HG02840 (cell line): ENCODE data around the gene TRABD.
"Not testable (repeated sequence)": the region's sequence is repeated elsewhere in the genome, so short reads cannot be mapped to it uniquely, and the experiment has no call there.

Experiments
- ATAC-seq: cut with Tn5 transposase; IDR thresholded peaks from one replicate; pipeline ENCODE4 v1.9.1; 2021; ENCODE audit warnings: mild to moderate bottlenecking, moderate library complexity, moderate number of reproducible peaks; ENCODE audit not compliant: unreplicated experiment, low FRiP score

Gene TRABD

DNA sequence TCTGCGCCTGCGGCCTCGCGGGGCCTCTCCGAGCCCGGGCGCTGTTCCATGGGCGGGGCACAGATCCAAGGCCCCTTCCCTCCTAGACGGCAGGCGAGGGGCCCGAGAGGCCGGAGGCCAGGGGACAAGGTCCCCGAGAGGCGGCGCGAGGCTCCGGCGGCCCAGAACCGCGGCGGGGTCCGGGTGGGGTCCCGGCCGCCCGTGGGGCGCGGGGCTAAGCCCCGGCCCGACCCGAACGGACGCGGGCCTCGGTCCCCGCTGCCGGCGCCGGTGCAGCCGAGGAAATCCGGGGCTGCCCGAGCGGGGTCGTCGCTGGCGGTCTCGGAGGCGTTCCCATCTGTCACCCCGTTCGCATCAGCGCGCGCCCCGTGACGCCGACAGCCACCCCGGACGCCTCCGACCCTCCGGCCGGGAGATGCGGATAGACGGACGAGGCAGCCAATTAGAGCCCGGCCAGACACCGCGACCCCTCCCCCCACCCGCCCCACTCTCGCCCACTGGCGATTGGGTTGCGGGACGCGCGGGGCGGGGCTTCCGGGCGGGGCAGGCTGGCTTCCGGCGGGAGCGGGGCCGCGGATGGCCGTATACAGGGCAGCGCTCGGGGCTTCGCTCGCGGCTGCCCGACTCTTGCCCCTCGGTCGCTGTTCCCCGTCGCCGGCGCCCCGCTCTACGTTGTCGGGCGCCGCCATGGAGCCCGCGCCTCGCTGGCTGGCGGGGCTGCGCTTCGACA is 14.9 kb downstream of the TRABD start, which contains the start of gene SELENOO:
TSS of gene SELENOO (plus strand) at position 551 of the 730 bp plus-strand sequence. CDS start at position 577, 26 bp downstream.
- peak; percentile 63 for ATAC-seq

- peak; percentile 32 for ATAC-seq
These were observed 15.7 kb downstream of the TRABD start for GRCh38 chr22:50201191-50202129.

- no peak for ATAC-seq
These were observed 16.5 kb downstream of the TRABD start for GRCh38 chr22:50202130-50202666.

DNA sequence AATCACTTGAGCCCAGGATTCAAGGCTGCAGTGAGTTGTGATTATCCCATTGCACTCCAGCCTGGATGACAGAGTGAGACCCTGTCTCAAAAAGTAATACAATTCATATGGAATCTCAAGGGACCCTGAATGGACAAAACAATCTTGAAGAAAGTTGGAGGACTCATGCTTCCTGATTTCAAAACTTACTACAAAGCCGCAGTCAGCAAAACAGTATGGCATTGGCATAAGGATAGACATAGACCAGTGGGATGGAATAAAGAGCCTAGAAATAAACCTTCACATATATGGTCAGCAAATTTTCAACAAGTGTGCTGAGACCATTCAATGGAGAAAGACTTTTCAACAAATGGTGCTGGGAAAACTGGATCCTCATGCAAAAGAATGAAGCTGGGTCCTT is 17.6 kb downstream of the TRABD start:
- no peak for ATAC-seq

GRCh38 chr22:50204571-50204970 is 18.9 kb downstream of the TRABD start:
- ATAC-seq: no peak

DNA sequence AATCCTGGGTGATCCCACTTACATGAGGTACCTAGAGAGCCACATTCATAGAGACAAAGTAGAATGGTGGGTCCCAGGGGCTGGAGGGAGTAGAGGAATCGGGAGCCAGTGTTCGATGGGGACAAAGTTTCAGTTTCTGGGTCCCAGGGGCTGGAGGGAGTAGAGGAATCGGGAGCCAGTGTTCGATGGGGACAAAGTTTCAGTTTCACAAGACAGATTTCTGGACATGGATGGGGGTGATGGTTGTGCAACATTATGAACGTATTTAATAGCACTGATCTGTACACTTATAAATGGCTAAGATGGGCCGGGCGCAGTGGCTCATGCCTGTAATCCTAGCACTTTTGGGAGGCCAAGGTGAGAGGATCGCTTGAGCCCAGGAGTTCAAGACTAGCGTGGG is 19.3 kb downstream of the TRABD start:
- not testable (repeated sequence) for ATAC-seq

DNA sequence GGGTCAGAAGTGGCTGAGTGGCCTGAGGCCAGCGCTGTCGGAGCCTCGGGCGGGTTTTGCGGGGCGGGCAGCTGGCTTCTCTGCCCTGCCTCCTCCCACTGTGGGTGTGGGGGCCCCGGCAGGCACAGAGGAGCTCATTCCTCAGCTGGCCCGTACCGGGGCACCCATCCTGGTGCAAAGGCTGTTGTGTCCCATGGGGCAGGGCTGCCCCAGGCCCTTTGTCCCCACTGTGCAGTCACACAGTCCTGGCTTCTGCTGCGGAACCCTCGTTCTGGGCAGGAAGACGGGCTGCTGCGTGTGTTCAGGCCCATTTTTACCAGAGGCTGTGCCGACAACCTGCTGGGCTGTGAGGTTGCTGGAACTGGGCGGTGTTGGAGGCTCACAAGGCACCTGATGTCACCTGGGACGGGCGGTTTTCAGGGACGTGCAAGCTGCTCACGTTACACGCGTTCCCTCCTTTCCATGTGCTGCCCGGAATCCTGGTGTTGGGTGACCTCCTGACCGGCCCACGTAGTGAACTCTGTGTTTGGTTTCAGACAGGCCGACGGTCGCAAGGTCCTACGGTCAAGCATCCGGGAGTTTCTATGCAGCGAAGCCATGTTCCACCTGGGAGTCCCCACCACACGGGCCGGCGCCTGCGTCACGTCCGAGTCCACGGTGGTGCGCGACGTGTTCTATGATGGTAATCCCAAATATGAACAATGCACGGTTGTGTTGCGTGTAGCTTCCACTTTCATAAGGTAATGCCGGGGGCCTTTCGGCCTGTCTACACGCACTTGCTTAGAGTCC is 20.3 kb downstream of the TRABD start:
- no peak for ATAC-seq

- ATAC-seq: no peak
These were observed 20.9 kb downstream of the TRABD start for GRCh38 chr22:50206599-50206998.

GRCh38 chr22:50207383-50208140 is 21.8 kb downstream of the TRABD start:
- ATAC-seq: no peak

DNA sequence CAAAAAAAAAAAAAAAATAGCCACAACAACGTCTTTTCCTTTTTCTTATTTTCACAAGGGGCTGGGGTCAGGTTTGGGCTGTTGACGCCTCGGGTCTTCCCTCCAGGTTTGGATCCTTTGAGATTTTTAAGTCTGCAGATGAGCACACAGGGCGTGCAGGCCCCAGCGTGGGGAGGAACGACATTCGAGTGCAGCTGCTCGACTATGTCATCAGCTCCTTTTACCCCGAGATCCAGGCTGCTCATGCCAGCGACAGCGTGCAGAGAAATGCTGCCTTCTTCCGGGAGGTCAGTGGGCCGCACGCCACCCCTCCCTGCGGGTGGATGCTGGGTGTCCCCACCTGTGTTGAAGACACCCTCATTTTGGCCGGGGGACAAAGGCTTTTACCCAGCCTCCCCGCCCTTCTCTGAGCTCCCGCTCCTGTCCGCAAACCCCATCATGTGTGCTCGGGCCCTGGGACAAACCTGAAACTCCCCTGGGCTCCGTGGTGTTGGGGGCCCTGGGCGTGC is 22.8 kb downstream of the TRABD start:
- ATAC-seq: no peak

DNA sequence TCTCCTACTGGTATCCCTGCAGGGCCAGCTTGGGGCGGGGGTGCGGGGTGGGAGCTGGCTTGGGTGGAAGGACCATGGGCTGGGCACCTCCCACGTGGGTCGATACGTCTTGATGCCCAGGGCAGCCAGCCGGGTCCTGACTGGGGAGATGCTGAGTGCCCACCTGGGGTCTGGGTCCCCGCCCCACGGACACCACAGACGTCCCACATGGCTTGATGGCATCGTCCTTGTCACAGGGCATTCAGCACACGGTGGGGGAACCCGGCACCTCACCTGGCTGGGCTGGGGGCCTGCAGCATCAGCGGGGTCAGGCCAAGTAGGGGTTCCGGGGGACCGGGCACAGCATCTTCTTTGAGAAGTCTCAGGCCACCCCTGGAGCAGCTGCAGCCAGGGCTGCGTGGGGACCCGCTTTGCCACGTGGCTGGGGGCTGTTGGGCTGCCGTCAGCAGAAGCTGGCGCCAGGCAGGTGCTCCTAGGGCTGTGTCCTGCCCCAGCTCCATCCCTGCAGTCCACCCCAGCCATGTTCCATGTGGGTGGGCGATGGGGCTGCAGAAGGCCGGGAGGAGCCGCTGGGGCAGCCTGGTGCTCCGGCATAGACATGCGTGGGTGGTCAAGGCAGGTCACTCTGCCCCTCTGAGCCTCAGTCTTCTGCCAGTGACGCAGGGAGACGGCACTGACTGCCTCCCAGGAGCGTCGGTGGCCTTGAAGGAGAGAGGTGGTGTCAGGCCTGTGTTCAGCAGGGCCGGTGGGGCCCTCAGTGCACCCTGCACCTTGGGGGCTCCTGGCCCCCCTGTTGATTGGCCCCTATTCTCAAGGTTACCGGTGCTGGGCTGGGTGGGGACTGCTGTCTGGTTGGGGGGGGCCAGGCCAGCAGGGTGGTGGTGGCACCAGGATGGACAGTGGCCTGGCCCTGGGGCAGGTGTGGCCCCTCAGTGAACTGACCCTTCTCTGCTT is 23.5 kb downstream of the TRABD start:
- no peak for ATAC-seq

- ATAC-seq: no peak
These were observed 24.2 kb downstream of the TRABD start for GRCh38 chr22:50209893-50210292.

DNA sequence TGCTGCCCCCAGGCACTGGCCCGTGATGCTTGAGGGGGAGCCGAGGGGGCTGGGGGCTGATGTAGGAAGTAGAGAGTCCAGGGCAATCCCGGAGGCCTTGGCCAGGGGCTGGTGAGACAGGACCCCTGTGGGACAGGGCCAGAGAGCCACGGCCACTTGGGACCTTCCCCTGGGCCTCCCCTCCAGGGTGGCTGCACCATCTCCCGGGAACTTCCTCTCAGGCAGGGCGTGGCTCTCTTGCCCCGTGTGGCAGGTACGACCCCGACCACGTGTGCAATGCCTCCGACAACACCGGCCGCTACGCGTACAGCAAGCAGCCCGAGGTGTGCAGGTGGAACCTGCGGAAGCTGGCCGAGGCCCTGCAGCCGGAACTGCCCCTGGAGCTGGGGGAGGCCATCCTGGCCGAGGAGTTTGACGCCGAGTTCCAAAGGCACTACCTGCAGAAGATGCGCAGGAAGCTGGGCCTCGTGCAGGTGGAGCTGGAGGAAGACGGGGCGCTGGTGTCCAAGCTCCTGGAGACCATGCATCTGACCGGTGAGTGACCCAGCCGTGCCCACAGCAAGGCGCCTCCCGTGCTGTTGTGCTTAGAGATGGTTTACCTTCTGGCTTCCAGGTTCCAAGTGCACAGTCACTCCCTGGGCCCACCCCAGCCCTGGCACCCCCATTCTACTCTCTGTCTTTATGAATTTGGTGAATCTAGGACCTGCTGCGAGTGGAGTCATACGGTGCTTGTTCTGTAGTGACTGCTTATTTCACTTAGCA is 24.8 kb downstream of the TRABD start:
- ATAC-seq: no peak

DNA sequence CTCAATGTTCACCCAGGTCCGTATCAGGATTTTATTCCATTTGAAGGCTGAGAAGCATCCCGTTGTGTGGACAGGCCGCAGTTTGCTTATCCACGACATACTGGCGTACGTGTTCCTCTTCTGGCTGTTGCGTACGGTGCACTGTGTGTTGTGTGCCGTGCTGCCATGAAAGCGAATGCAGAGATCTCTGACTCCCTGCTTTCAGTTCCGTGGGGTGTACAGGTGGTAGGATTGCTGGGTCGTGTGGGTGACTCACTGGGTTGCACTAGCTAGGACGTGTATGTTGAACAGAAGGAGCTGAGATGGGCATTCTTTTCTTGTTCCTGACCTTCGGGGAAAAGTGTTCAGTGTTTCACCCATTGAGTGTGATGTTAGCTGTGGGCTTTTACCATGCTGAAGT is 25.4 kb downstream of the TRABD start:
- no peak for ATAC-seq

DNA sequence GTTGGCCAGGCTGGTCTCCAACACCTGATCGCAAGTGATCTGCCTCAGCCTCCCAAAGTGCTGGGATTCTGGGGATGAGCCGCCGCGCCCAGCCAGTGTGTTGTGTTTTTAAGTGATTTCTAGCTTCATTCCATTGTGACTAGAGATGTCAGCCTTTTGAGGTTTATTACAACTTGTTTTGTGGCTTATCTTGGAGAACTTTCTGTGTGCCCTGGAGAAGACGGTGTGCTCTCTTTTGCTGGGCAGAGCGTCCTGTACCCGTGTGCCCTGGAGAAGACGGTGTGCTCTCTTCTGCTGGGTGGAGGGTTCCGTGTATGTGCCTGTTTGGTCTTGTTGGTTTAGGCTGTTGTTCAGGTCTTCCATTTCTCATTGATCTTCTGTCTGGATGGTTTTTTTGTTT is 27.6 kb downstream of the TRABD start:
- ATAC-seq: no peak

- no peak for ATAC-seq
These were observed 29.8 kb downstream of the TRABD start for GRCh38 chr22:50215297-50216054.
